H1 (cell line): ENCODE measurements around the gene MARCHF9. TPM values are rescaled to one million over a fixed set of nuclear protein-coding genes. Genes with fewer than 3 reads are reported as not detected.
A peak's percentile ranks its signal among the peaks of the same experiment; 100 is the strongest.

Source experiments
- ASH2L ChIP-seq: fragments of 200-600, 300-600 bp; sonication (generic); IDR thresholded peaks from one replicate; pipeline ENCODE4 v1.7.1; 2017; ENCODE audit warnings: low read length
- BRCA1 ChIP-seq: IDR thresholded peaks from 2 replicates; pipeline ENCODE4 v1.6.1; 2012; ENCODE audit warnings: low read depth, low read length, improper control_type of control experiment
- CBX5 ChIP-seq: fragments of 300-800, 300-1000 bp; sonication (generic); IDR thresholded peaks from 2 replicates; pipeline ENCODE4 v1.7.1; 2016; ENCODE audit warnings: antibody characterized with exemption, low read length, low read depth
- EP300 ChIP-seq, 2 experiments: IDR thresholded peaks; 1 replicate in 1 of 2; 2 replicates in 1 of 2; pipeline ENCODE4 v1.6.1; 2011 to 2012; ENCODE audit warnings: low read depth in 2 of 2, low read length in 2 of 2, mild to moderate bottlenecking in 2 of 2, borderline replicate concordance in 1 of 2, inconsistent platforms in 1 of 2, moderate library complexity in 1 of 2
- FOSL1 ChIP-seq: IDR thresholded peaks from 2 replicates; pipeline ENCODE4 v1.6.1; 2011; ENCODE audit warnings: mild to moderate bottlenecking, low read depth, low read length, moderate library complexity; ENCODE audit not compliant: insufficient read depth
- JUND ChIP-seq: IDR thresholded peaks from 2 replicates; pipeline ENCODE4 v1.6.1; 2011; ENCODE audit warnings: mild to moderate bottlenecking, improper control_type of control experiment, low read length
- KDM5A ChIP-seq: fragments of 200-600 bp; IDR thresholded peaks from 2 replicates; pipeline ENCODE4 v1.7.1; 2012; ENCODE audit warnings: mild to moderate bottlenecking, low read length, inconsistent platforms, mixed read lengths
- RBBP5 ChIP-seq: IDR thresholded peaks from 2 replicates; pipeline ENCODE4 v1.7.1; 2012; ENCODE audit warnings: low read depth, mild to moderate bottlenecking, inconsistent platforms, low read length, moderate library complexity, borderline replicate concordance
- RFX5 ChIP-seq: IDR thresholded peaks from 2 replicates; pipeline ENCODE4 v1.6.1; 2011; ENCODE audit warnings: low read depth, low read length, improper control_type of control experiment, borderline replicate concordance
- RNF2 ChIP-seq: fragments of 200-900, 300-1000 bp; sonication (generic); IDR thresholded peaks from 2 replicates; pipeline ENCODE4 v1.7.1; 2016; ENCODE audit warnings: borderline replicate concordance, low read depth, mild to moderate bottlenecking, antibody characterized with exemption, low read length; ENCODE audit not compliant: poor library complexity, severe bottlenecking; ENCODE audit errors: missing control alignments
- SIN3A ChIP-seq, 2 experiments: IDR thresholded peaks in 1 of 2; conservative IDR thresholded peaks in 1 of 2; 2 replicates each; pipeline ENCODE4 v1.6.1; 2011 to 2012; ENCODE audit warnings: low read length in 2 of 2, improper control_type of control experiment in 1 of 2, low read depth in 1 of 2, mild to moderate bottlenecking in 1 of 2
- SRF ChIP-seq: IDR thresholded peaks from 2 replicates; pipeline ENCODE4 v1.6.1; 2011; ENCODE audit warnings: mild to moderate bottlenecking, low read depth, low read length, moderate library complexity
- SUZ12 ChIP-seq: fragments of 200-600 bp; sonication (generic); IDR thresholded peaks from 2 replicates; pipeline ENCODE4 v1.6.1; 2012; ENCODE audit warnings: mild to moderate bottlenecking, inconsistent platforms, low read length, moderate library complexity, mixed read lengths
- TAF1 ChIP-seq: IDR thresholded peaks from 2 replicates; pipeline ENCODE4 v1.6.1; 2011; ENCODE audit warnings: mild to moderate bottlenecking, low read depth, low read length
- TAF7 ChIP-seq: optimal IDR thresholded peaks from 2 replicates; pipeline ENCODE3; 2011; ENCODE audit warnings: low read depth, mild to moderate bottlenecking, inconsistent platforms, low read length, moderate library complexity, borderline replicate concordance
- TBP ChIP-seq: IDR thresholded peaks from 2 replicates; pipeline ENCODE4 v1.6.1; 2011; ENCODE audit warnings: low read depth, low read length, improper control_type of control experiment
- TCF12 ChIP-seq: IDR thresholded peaks from 2 replicates; pipeline ENCODE4 v1.6.1; 2011; ENCODE audit warnings: low read depth, mild to moderate bottlenecking, low read length
- USF2 ChIP-seq: IDR thresholded peaks from 2 replicates; pipeline ENCODE4 v1.6.1; 2011; ENCODE audit warnings: low read length, improper control_type of control experiment
- YY1 ChIP-seq: IDR thresholded peaks from 2 replicates; pipeline ENCODE4 v1.6.1; 2011; ENCODE audit warnings: low read depth, mild to moderate bottlenecking, low read length
- polyA plus RNA-seq, 7 experiments: library from polyadenylated mRNA; depleted of rRNA in 3 of 7; stranded (reverse) in 5 of 7; unstranded in 2 of 7; fragments of >200 nt in 5 of 7; fragments of 200-250 nt in 2 of 7; gene quantifications; 1 replicate in 5 of 7; 2 replicates in 1 of 7; 4 replicates in 1 of 7; pipeline versions ENCODE4 v1.2.1 to v1.2.3, GENCODE V29; 2011 to 2013; ENCODE audit warnings: missing spikeins in 2 of 7, mixed read lengths in 2 of 7
- total RNA-seq: library from RNA; stranded (reverse); fragmentation: NEBNext Ultra II Directional; extraction: Animal tissue kit (Norgen Biotek cat#: 25700); gene quantifications from 2 replicates; pipeline ENCODE4 v1.2.1, GENCODE V29; 2021
- TF ChIP-seq, protein P1 (sequence below): IDR thresholded peaks from 2 replicates; pipeline ENCODE4 v1.6.1; 2012; ENCODE audit warnings: inconsistent platforms
- TF ChIP-seq, protein P2 (sequence below): IDR thresholded peaks from 2 replicates; pipeline ENCODE4 v1.6.1; 2011; ENCODE audit warnings: low read depth, mild to moderate bottlenecking, low read length; ENCODE audit not compliant: insufficient read depth

The MARCHF9 gene
- total and polyA plus RNA-seq, 2 of the 8 experiments (the other 6 are each of a cell fraction or from before 2014, with no cell fraction given) = 6.4 to 7.8 TPM

- TF ChIP-seq SIN3A (conservative IDR thresholded peaks at IDR 0.05 in 1 of 2, IDR thresholded peaks at IDR 0.05 in 1 of 2; ENCODE audit: low read depth in 1 of 2, low read length in 2 of 2) = peak; percentile 42 to 82; a peak in 1 of 4 replicates
- no peak for TF ChIP-seq TCF12
- no peak for TF ChIP-seq TAF1
- TF ChIP-seq SRF = no peak
- TF ChIP-seq KDM5A = no peak
- no peak for TF ChIP-seq TAF7
- TF ChIP-seq ASH2L = peak; percentile 39
- no peak for TF ChIP-seq FOSL1
- no peak for TF ChIP-seq EP300 (IDR thresholded peaks at IDR 0.05; ENCODE audit: borderline replicate concordance in 1 of 2, low read depth in 2 of 2, low read length in 2 of 2)
- TF ChIP-seq YY1 = peak; percentile 53; the same call in 1 of the 2 replicates
- TF ChIP-seq CBX5 = no peak
- TF ChIP-seq SUZ12 = no peak
- TF ChIP-seq BRCA1 = no peak
- no peak for TF ChIP-seq RNF2
- TF ChIP-seq USF2 = no peak
- TF ChIP-seq RFX5 = no peak
- TF ChIP-seq JUND = no peak
- TF ChIP-seq, protein P1, sequence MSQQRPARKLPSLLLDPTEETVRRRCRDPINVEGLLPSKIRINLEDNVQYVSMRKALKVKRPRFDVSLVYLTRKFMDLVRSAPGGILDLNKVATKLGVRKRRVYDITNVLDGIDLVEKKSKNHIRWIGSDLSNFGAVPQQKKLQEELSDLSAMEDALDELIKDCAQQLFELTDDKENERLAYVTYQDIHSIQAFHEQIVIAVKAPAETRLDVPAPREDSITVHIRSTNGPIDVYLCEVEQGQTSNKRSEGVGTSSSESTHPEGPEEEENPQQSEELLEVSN = 0 out of 2 replicates have a peak, but pooled peaks have one; percentile 45
- TF ChIP-seq TBP = 0 out of 2 replicates have a peak, but pooled peaks have one; percentile 11
- TF ChIP-seq, protein P2, sequence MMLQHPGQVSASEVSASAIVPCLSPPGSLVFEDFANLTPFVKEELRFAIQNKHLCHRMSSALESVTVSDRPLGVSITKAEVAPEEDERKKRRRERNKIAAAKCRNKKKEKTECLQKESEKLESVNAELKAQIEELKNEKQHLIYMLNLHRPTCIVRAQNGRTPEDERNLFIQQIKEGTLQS = no peak
- no peak for TF ChIP-seq RBBP5
Measured at GRCh38 chr12:57726151-57726883, 28.6 kb upstream of the MARCHF9 start (continued).
